Nephron (organoid): ENCODE results near the gene C20orf96.

Experiments used
- H3K27ac Mint-ChIP-seq, 3 experiments: 2 replicates each; pipeline ENCODE4 v1.8.0; 2020; ENCODE audit warnings: mixed read lengths in 3 of 3, mild to moderate bottlenecking in 2 of 3, moderate library complexity in 1 of 3
- H3K27me3 Mint-ChIP-seq: 2 replicates; pipeline ENCODE4 v1.8.0; 2021; ENCODE audit warnings: low read depth, mild to moderate bottlenecking, moderate library complexity, mixed read lengths
- H3K36me3 Mint-ChIP-seq: 2 replicates; pipeline ENCODE4 v1.8.0; 2020; ENCODE audit warnings: low read depth, mixed read lengths
- H3K4me1 Mint-ChIP-seq: 2 replicates; pipeline ENCODE4 v1.8.0; 2020; ENCODE audit warnings: mixed read lengths
- H3K4me3 Mint-ChIP-seq, 3 experiments: 2 replicates each; pipeline ENCODE4 v1.8.0; 2020; ENCODE audit warnings: mild to moderate bottlenecking in 3 of 3, mixed read lengths in 3 of 3, moderate library complexity in 2 of 3
- H3K9me3 Mint-ChIP-seq: 2 replicates; pipeline ENCODE4 v1.8.0; 2020; ENCODE audit warnings: mixed read lengths
- CTCF ChIP-seq, 3 experiments: fragments of 200-600 bp; sonication (generic); IDR thresholded peaks; one replicate each; pipeline ENCODE4 v1.5.0; 2021; ENCODE audit warnings: antibody characterized with exemption in 3 of 3; ENCODE audit not compliant: unreplicated experiment in 3 of 3

C20orf96 gene

DNA sequence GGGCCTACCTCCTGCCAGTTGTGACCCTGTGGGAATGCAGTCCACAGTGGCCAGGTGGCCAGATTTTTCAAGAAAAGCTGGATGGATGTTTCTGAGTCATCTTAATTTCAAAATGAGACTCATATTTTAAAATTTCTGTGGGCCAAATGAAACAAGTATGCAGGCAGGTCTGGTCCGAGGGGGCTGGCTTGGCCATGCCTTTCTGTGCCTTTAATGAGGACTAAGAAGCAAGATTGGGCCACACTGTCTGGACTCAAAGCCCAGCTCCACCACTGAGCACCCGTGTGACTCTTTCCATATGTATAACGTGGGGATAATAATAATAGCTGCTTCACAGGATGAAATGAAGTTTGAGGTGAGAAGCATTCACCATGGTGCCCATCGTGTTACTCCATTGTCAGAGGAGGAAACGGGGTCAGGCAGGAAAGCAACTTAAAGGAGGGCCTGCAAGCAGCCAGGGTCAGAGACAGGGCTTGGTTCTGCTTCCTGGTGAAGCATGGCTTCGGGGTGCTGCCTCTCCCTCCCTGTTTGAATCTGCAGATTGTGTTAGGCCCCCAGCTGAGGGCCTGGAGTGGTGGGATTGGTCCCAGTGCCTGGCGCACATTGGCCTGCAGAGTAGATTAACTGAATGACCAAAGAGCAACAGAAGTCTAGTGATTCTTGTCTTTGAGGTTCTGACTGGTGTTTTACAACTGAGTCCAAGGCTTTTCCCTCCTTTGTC, 38.6 kb upstream of the C20orf96 start:
- TF ChIP-seq CTCF (IDR thresholded peaks at IDR 0.05; ENCODE audit: unreplicated experiment in 3 of 3), result no peak
- Mint-ChIP-seq H3K27ac (peak overlapping the region; percentile 40 to 94 (median 43)), H3K27me3 (no peaks in the 10 kb centered on the region), H3K4me1 (peaks cover 37% of the 10 kb centered on the region), H3K4me3 (peak overlapping the region; percentile 89 to 96 (median 95)), H3K9me3 (no peaks in the 10 kb centered on the region), H3K36me3 (peaks cover 30% of the 10 kb centered on the region)

GRCh38 chr20:328027-328974, 37.8 kb upstream of the C20orf96 start:
- Mint-ChIP-seq H3K27ac (peak overlapping the region; percentile 43 to 94 (median 85)), H3K4me1 (peaks cover 39% of the 10 kb centered on the region), H3K27me3 (no peaks in the 10 kb centered on the region), H3K4me3 (peak overlapping the region; percentile 89 to 96 (median 95)), H3K36me3 (peaks cover 28% of the 10 kb centered on the region), H3K9me3 (no peaks in the 10 kb centered on the region)
- TF ChIP-seq CTCF (IDR thresholded peaks at IDR 0.05; ENCODE audit: unreplicated experiment in 3 of 3), result no peak

- no peaks in the 10 kb centered on the region for H3K9me3 Mint-ChIP-seq
- H3K27me3 Mint-ChIP-seq, result no peaks in the 10 kb centered on the region
- peaks cover 26% of the 10 kb centered on the region for H3K36me3 Mint-ChIP-seq
- H3K4me1 Mint-ChIP-seq, result peaks cover 39% of the 10 kb centered on the region
- H3K27ac Mint-ChIP-seq, result peak overlapping the region; percentile 43 to 94 (median 85)
- no peak for TF ChIP-seq CTCF (IDR thresholded peaks at IDR 0.05; ENCODE audit: unreplicated experiment in 3 of 3)
- peak overlapping the region; percentile 89 to 96 (median 95) for H3K4me3 Mint-ChIP-seq
These were observed 36.9 kb upstream of the C20orf96 start for GRCh38 chr20:327186-328026.

GRCh38 chr20:326645-327185, 36.2 kb upstream of the C20orf96 start:
- Mint-ChIP-seq H3K27me3 (no peaks in the 10 kb centered on the region), H3K27ac (peak overlapping the region in 2 of 3 experiments; percentile 85 to 94), H3K36me3 (peaks cover 23% of the 10 kb centered on the region), H3K4me3 (peak overlapping the region; percentile 89 to 96 (median 95)), H3K4me1 (peaks cover 39% of the 10 kb centered on the region), H3K9me3 (no peaks in the 10 kb centered on the region)
- no peak for TF ChIP-seq CTCF (IDR thresholded peaks at IDR 0.05; ENCODE audit: unreplicated experiment in 3 of 3)

DNA sequence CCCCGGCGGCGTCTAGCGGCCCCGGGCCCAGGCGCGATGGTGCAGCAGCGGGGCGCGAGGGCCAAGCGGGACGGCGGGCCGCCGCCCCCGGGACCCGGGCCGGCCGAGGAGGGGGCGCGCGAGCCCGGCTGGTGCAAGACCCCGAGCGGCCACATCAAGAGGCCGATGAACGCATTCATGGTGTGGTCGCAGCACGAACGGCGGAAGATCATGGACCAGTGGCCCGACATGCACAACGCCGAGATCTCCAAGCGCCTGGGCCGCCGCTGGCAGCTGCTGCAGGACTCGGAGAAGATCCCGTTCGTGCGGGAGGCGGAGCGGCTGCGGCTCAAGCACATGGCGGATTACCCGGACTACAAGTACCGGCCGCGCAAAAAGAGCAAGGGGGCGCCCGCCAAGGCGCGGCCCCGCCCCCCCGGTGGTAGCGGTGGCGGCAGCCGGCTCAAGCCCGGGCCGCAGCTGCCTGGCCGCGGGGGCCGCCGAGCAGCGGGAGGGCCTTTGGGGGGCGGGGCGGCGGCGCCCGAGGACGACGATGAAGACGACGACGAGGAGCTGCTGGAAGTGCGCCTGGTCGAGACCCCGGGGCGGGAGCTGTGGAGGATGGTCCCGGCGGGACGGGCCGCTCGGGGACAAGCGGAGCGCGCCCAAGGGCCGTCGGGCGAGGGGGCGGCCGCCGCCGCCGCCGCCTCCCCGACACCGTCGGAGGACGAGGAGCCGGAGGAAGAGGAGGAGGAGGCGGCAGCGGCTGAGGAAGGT, 35.5 kb upstream of the C20orf96 start:
- Mint-ChIP-seq H3K9me3 (no peaks in the 10 kb centered on the region), H3K4me3 (peak overlapping the region; percentile 95 to 96 (median 95)), H3K27ac (peak overlapping the region in 2 of 3 experiments; percentile 94 to 95), H3K4me1 (peaks cover 39% of the 10 kb centered on the region), H3K27me3 (no peaks in the 10 kb centered on the region), H3K36me3 (peaks cover 29% of the 10 kb centered on the region)
- TF ChIP-seq CTCF (IDR thresholded peaks at IDR 0.05; ENCODE audit: unreplicated experiment in 3 of 3), result no peak
